ENCODE measurements around the gene AFF3.

The AFF3 gene

GRCh38 chr2:99496021-99496420 is 646.4 kb downstream of the AFF3 start:
- TF ChIP-seq CTCF (IDR thresholded peaks at IDR 0.05; ENCODE audit: borderline replicate concordance, insufficient read depth, low read depth, low read length): no peak
- H3K4me3 ChIP-seq (ENCODE audit: low read depth, low read length): no peak overlapping the region

Measured in GM12875 (cell line).